K562 (cell line): Measurements from ENCODE around the gene PARK7. TPM values are rescaled to one million over a fixed set of nuclear protein-coding genes. Genes with fewer than 3 reads are reported as not detected.

Experiments
- ATAC-seq: fragments of 200-7000 bp; cut with Tn5 transposase; 3 replicates; pipeline ENCODE4 v1.9.1; 2020; ENCODE audit warnings: moderate library complexity
- BruUV-seq: library from RNA; stranded (reverse); fragments of 400-500 nt; replicated peaks from 2 replicates; lab custom pipeline; 2021; lab: Mats Ljungman, UMichigan
- CTCF ChIA-PET: fragments of 300-600 bp; formaldehyde crosslinking; extraction: SDS; loops from one replicate; lab custom pipeline; 2021; ENCODE audit warnings: low intra/inter-chr PET ratio; lab: Yijun Ruan, JAX
- POLR2A ChIA-PET: fragments of 300-600, 350-650 bp; sonication (Branson Sonifier 250); formaldehyde crosslinking; extraction: SDS; loops from one replicate; lab custom pipeline; 2021; ENCODE audit warnings: antibody characterized with exemption, inconsistent platforms; lab: Yijun Ruan, JAX
- DNase-seq, 4 experiments: peaks; one replicate each; pipeline versions ENCODE4 v3.0.0 to v3.0.0-alpha.2; 2011 to 2018; ENCODE audit warnings: low spot score in 3 of 4, mixed read lengths in 3 of 4; ENCODE audit errors: extremely low read depth in 1 of 4
- FAIRE-seq: peaks from 2 replicates; lab custom pipeline; 2011; peaks lifted over from hg19 to GRCh38; lab: Jason Lieb, UNC
- H2AFZ ChIP-seq: 2 replicates; pipeline ENCODE4 v1.6.0; 2011; ENCODE audit warnings: low read depth, low read length, control low read depth, inconsistent platforms
- H3K27ac ChIP-seq: fragments of 200-600 bp; 3 replicates; pipeline ENCODE4 v1.8.0; 2011; ENCODE audit warnings: low read depth, mild to moderate bottlenecking, control low read depth, inconsistent platforms, low read length, moderate library complexity, mixed read lengths; ENCODE audit errors: extremely low read depth
- H3K27me3 ChIP-seq, 2 experiments: fragments of 300-600 bp in 1 of 2; 2 replicates in 1 of 2; 3 replicates in 1 of 2; pipeline versions ENCODE4 v1.6.0 to v1.8.0; 2011; ENCODE audit warnings: inconsistent platforms in 2 of 2, low read length in 2 of 2, mild to moderate bottlenecking in 1 of 2, mixed read lengths in 1 of 2, moderate library complexity in 1 of 2; ENCODE audit not compliant: control insufficient read depth in 2 of 2, insufficient read depth in 2 of 2
- H3K36me3 ChIP-seq: fragments of 300-600 bp; 3 replicates; pipeline ENCODE4 v1.8.0; 2011; ENCODE audit warnings: mild to moderate bottlenecking, low read length, inconsistent platforms; ENCODE audit not compliant: control insufficient read depth, insufficient read depth
- H3K4me1 ChIP-seq, 2 experiments: fragments of 200-600 bp in 1 of 2; replicated peaks in 1 of 2; 2 replicates in 1 of 2; 3 replicates in 1 of 2; pipeline versions ENCODE4 v1.5.1 to v1.8.0; 2011; ENCODE audit warnings: inconsistent platforms in 2 of 2, low read length in 2 of 2, mild to moderate bottlenecking in 1 of 2, mixed read lengths in 1 of 2, moderate library complexity in 1 of 2; ENCODE audit not compliant: control insufficient read depth in 2 of 2, insufficient read depth in 2 of 2
- H3K4me2 ChIP-seq: 2 replicates; pipeline ENCODE4 v1.6.1; 2011; ENCODE audit warnings: low read length, control low read depth, inconsistent platforms, mixed read lengths; ENCODE audit not compliant: insufficient read depth
- H3K4me3 ChIP-seq: fragments of 200-600 bp; sonication (generic), shearing (Covaris generic); 2 replicates; pipeline ENCODE4 v1.5.1; 2016; ENCODE audit warnings: control low read depth, inconsistent platforms
- H3K79me2 ChIP-seq: fragments of 200-600 bp; 3 replicates; pipeline ENCODE4 v1.8.0; 2011; ENCODE audit warnings: low read length, inconsistent platforms; ENCODE audit not compliant: control insufficient read depth, insufficient read depth
- H3K9ac ChIP-seq, 2 experiments: 2 replicates each; pipeline versions ENCODE4 v1.6.0 to v1.6.1; 2011; ENCODE audit warnings: low read depth in 2 of 2, low read length in 2 of 2, control low read depth in 1 of 2, inconsistent platforms in 1 of 2, mild to moderate bottlenecking in 1 of 2, mixed read lengths in 1 of 2; ENCODE audit not compliant: insufficient read depth in 1 of 2
- H3K9me1 ChIP-seq: one replicate; pipeline ENCODE4 v1.6.0; 2011; ENCODE audit warnings: inconsistent platforms, mild to moderate bottlenecking, low read length, moderate library complexity; ENCODE audit not compliant: control insufficient read depth, insufficient read depth
- H3K9me3 ChIP-seq: replicated peaks from 2 replicates; pipeline ENCODE4 v1.5.1; 2011; ENCODE audit warnings: low read depth, low read length, inconsistent platforms; ENCODE audit not compliant: control insufficient read depth, insufficient read depth
- H4K20me1 ChIP-seq: replicated peaks from 2 replicates; pipeline ENCODE4 v1.6.1; 2011; ENCODE audit warnings: low read length, inconsistent platforms, mixed read lengths; ENCODE audit not compliant: control insufficient read depth, insufficient read depth
- DDX20 ChIP-seq: fragments of 450-650 bp; IDR thresholded peaks from 2 replicates; pipeline ENCODE4 v1.6.1; 2016; ENCODE audit warnings: missing genetic modification characterization, low read depth, mild to moderate bottlenecking, missing compliant biosample characterization, moderate library complexity
- FOXK2 ChIP-seq, 2 experiments: fragments of 450-650 bp; IDR thresholded peaks in 1 of 2; conservative IDR thresholded peaks in 1 of 2; 2 replicates each; pipeline ENCODE4 v1.6.1; 2016; ENCODE audit warnings: low read depth in 2 of 2, mild to moderate bottlenecking in 1 of 2
- SMAD4 ChIP-seq: fragments of 250-450 bp; sonication (Bioruptor Pico); conservative IDR thresholded peaks from 2 replicates; pipeline ENCODE4 v1.8.0; 2021; ENCODE audit warnings: inconsistent platforms, mild to moderate bottlenecking, moderate library complexity
- TAF9B ChIP-seq: fragments of 450-650 bp; IDR thresholded peaks from 2 replicates; pipeline ENCODE4 v1.6.1; 2018; ENCODE audit warnings: mild to moderate bottlenecking; ENCODE audit not compliant: partially characterized antibody
- ZFX ChIP-seq: sonication (generic); formaldehyde crosslinking; IDR thresholded peaks from 2 replicates; pipeline ENCODE4 v1.8.0; 2022; ENCODE audit warnings: mild to moderate bottlenecking, missing genetic modification reagents, moderate library complexity
- ZKSCAN8 ChIP-seq: fragments of 200-800 bp; sonication (Bioruptor generic); IDR thresholded peaks from 2 replicates; pipeline ENCODE4 v1.6.1; 2016; ENCODE audit warnings: missing genetic modification characterization, missing compliant biosample characterization
- ZNF707 ChIP-seq: fragments of 250-450 bp; sonication (Bioruptor Pico); conservative IDR thresholded peaks from 2 replicates; pipeline ENCODE4 v1.8.0; 2022; ENCODE audit warnings: inconsistent platforms, mild to moderate bottlenecking, moderate library complexity
- WGBS: fragments of 100-300 bp; shearing (Covaris generic); methylation state at CpG from one replicate; pipeline ENCODE4 v1.1.6; 2016; ENCODE audit warnings: low coverage, mixed read lengths; ENCODE audit not compliant: insufficient coverage; ENCODE audit errors: missing lambda C conversion rate; 5-methylcytosine and 5-hydroxymethylcytosine counted together
- in situ Hi-C: fragments of 300-500 bp; cut with MboI; formaldehyde crosslinking; loops from 4 replicates; pipeline ENCODE4 v1.15.0; 2018; ENCODE audit warnings: inconsistent platforms, mixed read lengths
- intact Hi-C: fragments of 100-400 bp; cut with micrococcal nuclease; formaldehyde crosslinking; loops from 2 replicates; pipeline ENCODE4 v1.14.2; 2022
- polyA plus RNA-seq, 8 experiments: library from polyadenylated mRNA; depleted of rRNA in 4 of 8; stranded (reverse) in 5 of 8; unstranded in 3 of 8; fragments of >200 nt; fragmentation: Nextera tagmentation in 2 of 8; fragmentation: Illumina TruSeq in 1 of 8; extraction: Ambion mirVana in 2 of 8; extraction: Trizol in 1 of 8; gene quantifications; 2 replicates each; pipeline versions ENCODE4 v1.2.1 to v1.2.3, GENCODE V29; 2011 to 2014; ENCODE audit warnings: inconsistent platforms in 1 of 8, missing spikeins in 1 of 8
- total RNA-seq, 7 experiments: library from RNA; depleted of rRNA in 6 of 7; stranded (reverse); fragments of >200 nt in 6 of 7; fragmentation: Illumina TruSeq in 2 of 7; extraction: Trizol in 2 of 7; gene quantifications; 2 replicates each; pipeline versions ENCODE4 v1.2.1 to v1.2.3, GENCODE V29; 2011 to 2021; ENCODE audit warnings: low replicate concordance in 1 of 7

The PARK7 gene
- total and polyA plus RNA-seq, 9 of the 15 experiments (the other 6 are each of a cell fraction or from before 2014, with no cell fraction given) = 374 to 1,298 (median 484) TPM

- Histone ChIP-seq H3K79me2 (no peaks in the 10 kb centered on the region), H3K27ac (no peak overlapping the region), H3K27me3 (peaks cover 44 to 50% of the 10 kb centered on the region in 2 experiments), H3K9me1 (no peaks in the 10 kb centered on the region), H3K9ac (no peak overlapping the region), H3K4me3 (no peak overlapping the region), H3K36me3 (no peaks in the 10 kb centered on the region), H3K4me1 (peaks cover 11 to 14% of the 10 kb centered on the region in 2 experiments), H4K20me1 (peaks cover 5% of the 10 kb centered on the region), H2AFZ (no peak overlapping the region), H3K9me3 (no peaks in the 10 kb centered on the region), H3K4me2 (no peak overlapping the region)
- POLR2A ChIA-PET = interaction anchor here (1.0 kb wide), 1 partner anchor 30 kb away, joined by 3 read pairs; no protein-coding TSS in a partner anchor
- in situ Hi-C loops (no loop called here), intact Hi-C loops (no loop called here)
- FAIRE-seq (no peak), DNase-seq (no peak), ATAC-seq (no peak)
- BruUV-seq = no TSS peak
- CTCF ChIA-PET = no interaction called here
- TF ChIP-seq DDX20 (tag) (no peak), FOXK2 (conservative IDR thresholded peaks at IDR 0.05 in 1 of 2, IDR thresholded peaks at IDR 0.05 in 1 of 2; ENCODE audit: low read depth in 2 of 2) (0 out of 4 replicates have a peak, but pooled peaks of 1 of the 2 experiments have one; percentile 32), ZNF707 (CRISPR knock-in tag) (no peak), ZKSCAN8 (no peak), TAF9B (no peak), ZFX (CRISPR knock-in tag) (no peak), SMAD4 (CRISPR knock-in tag) (no peak)
- 6% methylated on average over 2 of the region's 2 CpGs for WGBS
Measured at GRCh38 chr1:7943251-7943650, 18.3 kb upstream of the PARK7 start.
